ENCODE results near the gene PACSIN2.

DNA sequence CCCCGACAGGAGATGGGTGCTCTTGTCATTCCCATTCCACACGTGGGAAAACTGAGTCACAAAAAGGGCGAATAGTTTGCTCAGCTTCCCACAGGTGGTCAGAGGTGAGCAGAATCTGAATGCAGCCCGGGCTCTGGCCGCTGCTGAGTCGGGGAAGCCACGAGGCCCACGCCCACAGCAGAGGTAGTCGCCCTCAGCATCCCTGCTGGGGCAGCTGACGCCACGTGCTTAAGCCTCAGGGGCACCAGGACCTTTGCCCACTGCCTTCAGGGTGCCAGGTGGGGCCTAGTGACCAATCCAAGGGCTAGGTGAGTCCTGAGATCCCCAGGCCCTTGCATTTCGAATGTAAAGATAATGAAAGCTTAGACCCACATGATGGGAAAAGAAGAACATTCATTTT lies 133.7 kb downstream of the PACSIN2 start:
- TF ChIP-seq POLR2AphosphoS5 (IDR thresholded peaks at IDR 0.05; ENCODE audit: low read depth, low read length) = no peak
- TF ChIP-seq, protein P1, sequence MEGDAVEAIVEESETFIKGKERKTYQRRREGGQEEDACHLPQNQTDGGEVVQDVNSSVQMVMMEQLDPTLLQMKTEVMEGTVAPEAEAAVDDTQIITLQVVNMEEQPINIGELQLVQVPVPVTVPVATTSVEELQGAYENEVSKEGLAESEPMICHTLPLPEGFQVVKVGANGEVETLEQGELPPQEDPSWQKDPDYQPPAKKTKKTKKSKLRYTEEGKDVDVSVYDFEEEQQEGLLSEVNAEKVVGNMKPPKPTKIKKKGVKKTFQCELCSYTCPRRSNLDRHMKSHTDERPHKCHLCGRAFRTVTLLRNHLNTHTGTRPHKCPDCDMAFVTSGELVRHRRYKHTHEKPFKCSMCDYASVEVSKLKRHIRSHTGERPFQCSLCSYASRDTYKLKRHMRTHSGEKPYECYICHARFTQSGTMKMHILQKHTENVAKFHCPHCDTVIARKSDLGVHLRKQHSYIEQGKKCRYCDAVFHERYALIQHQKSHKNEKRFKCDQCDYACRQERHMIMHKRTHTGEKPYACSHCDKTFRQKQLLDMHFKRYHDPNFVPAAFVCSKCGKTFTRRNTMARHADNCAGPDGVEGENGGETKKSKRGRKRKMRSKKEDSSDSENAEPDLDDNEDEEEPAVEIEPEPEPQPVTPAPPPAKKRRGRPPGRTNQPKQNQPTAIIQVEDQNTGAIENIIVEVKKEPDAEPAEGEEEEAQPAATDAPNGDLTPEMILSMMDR (IDR thresholded peaks at IDR 0.05) = no peak
- TF ChIP-seq, protein P2, sequence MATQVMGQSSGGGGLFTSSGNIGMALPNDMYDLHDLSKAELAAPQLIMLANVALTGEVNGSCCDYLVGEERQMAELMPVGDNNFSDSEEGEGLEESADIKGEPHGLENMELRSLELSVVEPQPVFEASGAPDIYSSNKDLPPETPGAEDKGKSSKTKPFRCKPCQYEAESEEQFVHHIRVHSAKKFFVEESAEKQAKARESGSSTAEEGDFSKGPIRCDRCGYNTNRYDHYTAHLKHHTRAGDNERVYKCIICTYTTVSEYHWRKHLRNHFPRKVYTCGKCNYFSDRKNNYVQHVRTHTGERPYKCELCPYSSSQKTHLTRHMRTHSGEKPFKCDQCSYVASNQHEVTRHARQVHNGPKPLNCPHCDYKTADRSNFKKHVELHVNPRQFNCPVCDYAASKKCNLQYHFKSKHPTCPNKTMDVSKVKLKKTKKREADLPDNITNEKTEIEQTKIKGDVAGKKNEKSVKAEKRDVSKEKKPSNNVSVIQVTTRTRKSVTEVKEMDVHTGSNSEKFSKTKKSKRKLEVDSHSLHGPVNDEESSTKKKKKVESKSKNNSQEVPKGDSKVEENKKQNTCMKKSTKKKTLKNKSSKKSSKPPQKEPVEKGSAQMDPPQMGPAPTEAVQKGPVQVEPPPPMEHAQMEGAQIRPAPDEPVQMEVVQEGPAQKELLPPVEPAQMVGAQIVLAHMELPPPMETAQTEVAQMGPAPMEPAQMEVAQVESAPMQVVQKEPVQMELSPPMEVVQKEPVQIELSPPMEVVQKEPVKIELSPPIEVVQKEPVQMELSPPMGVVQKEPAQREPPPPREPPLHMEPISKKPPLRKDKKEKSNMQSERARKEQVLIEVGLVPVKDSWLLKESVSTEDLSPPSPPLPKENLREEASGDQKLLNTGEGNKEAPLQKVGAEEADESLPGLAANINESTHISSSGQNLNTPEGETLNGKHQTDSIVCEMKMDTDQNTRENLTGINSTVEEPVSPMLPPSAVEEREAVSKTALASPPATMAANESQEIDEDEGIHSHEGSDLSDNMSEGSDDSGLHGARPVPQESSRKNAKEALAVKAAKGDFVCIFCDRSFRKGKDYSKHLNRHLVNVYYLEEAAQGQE (IDR thresholded peaks at IDR 0.05; ENCODE audit: insufficient read depth in 1 of 2, low read depth in 2 of 2, low read length in 1 of 2) = no peak
- no peak for TF ChIP-seq TCF7L2 (IDR thresholded peaks at IDR 0.05; ENCODE audit: low read depth, low read length)
